HL-60/S4 treated with retinoic acid at 250 ng/mL for 4 days and 3 days (cell line): Measurements from ENCODE around the gene PCYT2.

Experiments
- in situ Hi-C: fragments of 300-500 bp; cut with MboI; formaldehyde crosslinking; loops from 2 replicates; pipeline ENCODE4 v1.7.0; 2022; ENCODE audit warnings: low sequenced_read_pairs

The PCYT2 gene

GRCh38 chr17:81914103-81914850 is 3.1 kb upstream of the PCYT2 start:
- in situ Hi-C loops = no loop called here

- in situ Hi-C loops = no loop called here
These were observed 2.3 kb upstream of the PCYT2 start for GRCh38 chr17:81913394-81914102.

GRCh38 chr17:81912441-81913309 is 1.5 kb upstream of the PCYT2 start:
- in situ Hi-C loops = no loop called here

- in situ Hi-C loops = no loop called here
These were observed 770 bp upstream of the PCYT2 start for GRCh38 chr17:81911969-81912368.

GRCh38 chr17:81910840-81911276 is 341 bp downstream of the PCYT2 start:
- in situ Hi-C loops = no loop called here

- in situ Hi-C loops = no loop called here
These were observed 996 bp downstream of the PCYT2 start for GRCh38 chr17:81909966-81910839.

GRCh38 chr17:81909231-81909630 is 2.0 kb downstream of the PCYT2 start:
- in situ Hi-C loops = no loop called here

- in situ Hi-C loops = no loop called here
These were observed 2.4 kb downstream of the PCYT2 start for GRCh38 chr17:81908793-81909192.

- in situ Hi-C loops = no loop called here
These were observed 3.7 kb downstream of the PCYT2 start for GRCh38 chr17:81907219-81908145.

- in situ Hi-C loops = no loop called here
These were observed 4.6 kb downstream of the PCYT2 start for GRCh38 chr17:81906476-81907218.

- in situ Hi-C loops = no loop called here
These were observed 5.2 kb downstream of the PCYT2 start for GRCh38 chr17:81905993-81906392.

- in situ Hi-C loops = no loop called here
These were observed 5.7 kb downstream of the PCYT2 start for GRCh38 chr17:81905424-81905875.

GRCh38 chr17:81904600-81905423 is 6.4 kb downstream of the PCYT2 start:
- in situ Hi-C loops = no loop called here

- in situ Hi-C loops = no loop called here
These were observed 7.2 kb downstream of the PCYT2 start for GRCh38 chr17:81903896-81904599.

GRCh38 chr17:81903415-81903831 is 7.8 kb downstream of the PCYT2 start:
- in situ Hi-C loops = no loop called here

GRCh38 chr17:81902653-81903414 is 8.4 kb downstream of the PCYT2 start:
- in situ Hi-C loops = no loop called here
